SK-N-SH (cell line): Measurements from ENCODE around the gene C1QTNF9. TPM values are rescaled to one million over a fixed set of nuclear protein-coding genes. Genes with fewer than 3 reads are reported as not detected.

Experiments used
- CTCF ChIA-PET: fragments of 300-600, 350-600 bp; formaldehyde crosslinking; extraction: SDS; loops from one replicate; lab custom pipeline; 2021; lab: Yijun Ruan, JAX
- POLR2A ChIA-PET: fragments of 350-600 bp; sonication (Branson Sonifier 250); formaldehyde crosslinking; extraction: SDS; loops from one replicate; lab custom pipeline; 2020; ENCODE audit warnings: antibody characterized with exemption, inconsistent platforms; lab: Yijun Ruan, JAX
- DNase-seq: peaks from one replicate; pipeline ENCODE4 v3.0.0; 2012
- H2AFZ ChIP-seq: fragments of 200-600 bp; sonication (generic); 2 replicates; pipeline ENCODE4 v1.8.1; 2016; ENCODE audit warnings: antibody characterized with exemption, mild to moderate bottlenecking, low read depth
- H3F3A ChIP-seq: fragments of 200-600 bp; sonication (generic); replicated peaks from 2 replicates; pipeline ENCODE3; 2016; ENCODE audit warnings: antibody characterized with exemption, mild to moderate bottlenecking; ENCODE audit not compliant: insufficient read depth
- H3K27ac ChIP-seq, 2 experiments: fragments of 200-500 bp in 1 of 2; fragments of 200-600 bp in 1 of 2; sonication (Bioruptor generic) in 1 of 2; sonication (generic), shearing (Covaris generic) in 1 of 2; 2 replicates each; pipeline versions ENCODE4 v1.5.1 to v1.6.1; 2014 to 2016; ENCODE audit warnings: low read depth in 2 of 2, inconsistent platforms in 1 of 2, low read length in 1 of 2, mild to moderate bottlenecking in 1 of 2, mixed read lengths in 1 of 2
- H3K27me3 ChIP-seq: fragments of 200-600 bp; sonication (generic), shearing (Covaris generic); 2 replicates; pipeline ENCODE4 v1.6.1; 2016; ENCODE audit warnings: mixed run types; ENCODE audit not compliant: insufficient read depth
- H3K36me3 ChIP-seq, 2 experiments: fragments of 200-500 bp in 1 of 2; fragments of 200-600 bp in 1 of 2; sonication (Bioruptor generic) in 1 of 2; sonication (generic) in 1 of 2; replicated peaks in 1 of 2; 2 replicates each; pipeline versions ENCODE3 to v1.5.1; 2014 to 2016; ENCODE audit warnings: low read length in 1 of 2, mild to moderate bottlenecking in 1 of 2; ENCODE audit not compliant: insufficient read depth in 2 of 2, control insufficient read depth in 1 of 2
- H3K4me1 ChIP-seq, 2 experiments: fragments of 200-500 bp in 1 of 2; fragments of 200-600 bp in 1 of 2; sonication (Bioruptor generic) in 1 of 2; sonication (generic), shearing (Covaris generic) in 1 of 2; 2 replicates each; pipeline versions ENCODE4 v1.5.1 to v1.6.1; 2014 to 2016; ENCODE audit warnings: low read depth in 1 of 2, low read length in 1 of 2, mixed run types in 1 of 2; ENCODE audit not compliant: insufficient read depth in 2 of 2, control insufficient read depth in 1 of 2
- H3K4me2 ChIP-seq: fragments of 200-600 bp; sonication (generic), shearing (Covaris generic); 2 replicates; pipeline ENCODE4 v1.6.1; 2017; ENCODE audit warnings: mixed run types
- H3K4me3 ChIP-seq, 2 experiments: fragments of 200-500 bp in 1 of 2; fragments of 200-600 bp in 1 of 2; sonication (Bioruptor generic) in 1 of 2; sonication (generic), shearing (Covaris generic) in 1 of 2; 2 replicates each; pipeline versions ENCODE4 v1.5.1 to v1.8.1; 2014 to 2016; ENCODE audit warnings: low read depth in 2 of 2, inconsistent platforms in 1 of 2, low read length in 1 of 2, mild to moderate bottlenecking in 1 of 2, mixed read lengths in 1 of 2, moderate library complexity in 1 of 2
- H3K79me2 ChIP-seq: fragments of 200-600 bp; sonication (generic); 2 replicates; pipeline ENCODE4 v1.8.1; 2017; ENCODE audit warnings: mild to moderate bottlenecking; ENCODE audit not compliant: insufficient read depth
- H3K9ac ChIP-seq: fragments of 200-600 bp; sonication (generic); 2 replicates; pipeline ENCODE4 v1.6.1; 2017; ENCODE audit warnings: mixed run types
- H3K9me2 ChIP-seq: fragments of 200-600 bp; sonication (generic); 2 replicates; pipeline ENCODE4 v1.6.1; 2017; ENCODE audit warnings: mixed run types
- H3K9me3 ChIP-seq: fragments of 200-600 bp; sonication (generic); 2 replicates; pipeline ENCODE4 v1.6.1; 2017; ENCODE audit warnings: mixed run types, mild to moderate bottlenecking, moderate library complexity
- H4K20me1 ChIP-seq: fragments of 200-600 bp; sonication (generic); 2 replicates; pipeline ENCODE4 v1.6.1; 2017; ENCODE audit warnings: mild to moderate bottlenecking, mixed run types; ENCODE audit not compliant: insufficient read depth
- EP300 ChIP-seq, 2 experiments: IDR thresholded peaks; 2 replicates each; pipeline versions ENCODE4 v1.4.0 to v1.6.1; 2012; ENCODE audit warnings: borderline replicate concordance in 1 of 2, low read depth in 1 of 2, low read length in 1 of 2
- GABPA ChIP-seq: IDR thresholded peaks from 2 replicates; pipeline ENCODE4 v1.4.0; 2012; ENCODE audit warnings: low read depth, mild to moderate bottlenecking
- MAX ChIP-seq: IDR thresholded peaks from 2 replicates; pipeline ENCODE4 v1.4.0; 2012; ENCODE audit warnings: low read depth
- MXI1 ChIP-seq: IDR thresholded peaks from 2 replicates; pipeline ENCODE4 v1.6.1; 2012; ENCODE audit warnings: mild to moderate bottlenecking, low read depth, low read length, improper control_type of control experiment
- POLR2AphosphoS5 ChIP-seq: IDR thresholded peaks from 2 replicates; pipeline ENCODE4 v1.6.1; 2012; ENCODE audit warnings: low read depth, low read length
- RCOR1 ChIP-seq: fragments of 150-350 bp; IDR thresholded peaks from 2 replicates; pipeline ENCODE4 v1.6.1; 2017; ENCODE audit warnings: antibody characterized with exemption, low read length
- RFX5 ChIP-seq: IDR thresholded peaks from 2 replicates; pipeline ENCODE4 v1.6.1; 2012; ENCODE audit warnings: mild to moderate bottlenecking, improper control_type of control experiment, low read length
- RXRA ChIP-seq: IDR thresholded peaks from 2 replicates; pipeline ENCODE4 v1.4.0; 2012; ENCODE audit warnings: low read depth, mild to moderate bottlenecking, borderline replicate concordance
- SIN3A ChIP-seq: IDR thresholded peaks from 2 replicates; pipeline ENCODE4 v1.6.1; 2012; ENCODE audit warnings: low read depth, mild to moderate bottlenecking, low read length, moderate library complexity, borderline replicate concordance
- TAF1 ChIP-seq: IDR thresholded peaks from 2 replicates; pipeline ENCODE4 v1.6.1; 2012; ENCODE audit warnings: low read depth, mild to moderate bottlenecking, low read length, moderate library complexity, borderline replicate concordance
- TEAD4 ChIP-seq: IDR thresholded peaks from 2 replicates; pipeline ENCODE4 v1.4.0; 2012; ENCODE audit warnings: mild to moderate bottlenecking, borderline replicate concordance; ENCODE audit not compliant: insufficient read depth
- WGBS: methylation state at CpG from one replicate; pipeline ENCODE4 v1.1.6; 2017; ENCODE audit warnings: low lambda C conversion rate; 5-methylcytosine and 5-hydroxymethylcytosine counted together
- polyA plus RNA-seq, 3 experiments: library from polyadenylated mRNA; depleted of rRNA; stranded (reverse); fragments of >200 nt; gene quantifications; 2 replicates each; pipeline ENCODE4 v1.2.3, GENCODE V29; 2012
- TF ChIP-seq, protein P1 (sequence below): fragments of 150-350 bp; IDR thresholded peaks from 2 replicates; pipeline ENCODE4 v1.6.1; 2017; ENCODE audit warnings: antibody characterized with exemption, low read length, low read depth, borderline replicate concordance
- TF ChIP-seq, protein P2 (sequence below): IDR thresholded peaks from 2 replicates; pipeline ENCODE4 v1.4.0; 2012; ENCODE audit warnings: low read depth, borderline replicate concordance

Gene C1QTNF9
- polyA plus RNA-seq, 1 of the 3 experiments (the other 2 are of a cell fraction), result not detected

GRCh38 chr13:24276306-24276705 is 33.1 kb upstream of the C1QTNF9 start:
- H2AFZ ChIP-seq, result no peak overlapping the region
- H3K4me1 ChIP-seq, result peaks cover 6 to 16% of the 10 kb centered on the region in 2 experiments
- WGBS, result 98% methylated on average over 2 of the region's 2 CpGs
- no peak overlapping the region for H3K4me3 ChIP-seq
- TF ChIP-seq, protein P1, sequence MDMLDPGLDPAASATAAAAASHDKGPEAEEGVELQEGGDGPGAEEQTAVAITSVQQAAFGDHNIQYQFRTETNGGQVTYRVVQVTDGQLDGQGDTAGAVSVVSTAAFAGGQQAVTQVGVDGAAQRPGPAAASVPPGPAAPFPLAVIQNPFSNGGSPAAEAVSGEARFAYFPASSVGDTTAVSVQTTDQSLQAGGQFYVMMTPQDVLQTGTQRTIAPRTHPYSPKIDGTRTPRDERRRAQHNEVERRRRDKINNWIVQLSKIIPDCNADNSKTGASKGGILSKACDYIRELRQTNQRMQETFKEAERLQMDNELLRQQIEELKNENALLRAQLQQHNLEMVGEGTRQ, result no peak
- TF ChIP-seq TEAD4 (no peak), RCOR1 (no peak), RXRA (no peak), SIN3A (no peak), POLR2AphosphoS5 (no peak), EP300 (IDR thresholded peaks at IDR 0.05; ENCODE audit: borderline replicate concordance in 1 of 2, low read depth in 1 of 2, low read length in 1 of 2) (no peak), MAX (no peak), RFX5 (no peak)
- TF ChIP-seq, protein P2, sequence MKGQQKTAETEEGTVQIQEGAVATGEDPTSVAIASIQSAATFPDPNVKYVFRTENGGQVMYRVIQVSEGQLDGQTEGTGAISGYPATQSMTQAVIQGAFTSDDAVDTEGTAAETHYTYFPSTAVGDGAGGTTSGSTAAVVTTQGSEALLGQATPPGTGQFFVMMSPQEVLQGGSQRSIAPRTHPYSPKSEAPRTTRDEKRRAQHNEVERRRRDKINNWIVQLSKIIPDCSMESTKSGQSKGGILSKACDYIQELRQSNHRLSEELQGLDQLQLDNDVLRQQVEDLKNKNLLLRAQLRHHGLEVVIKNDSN, result no peak
- no peaks in the 10 kb centered on the region for H3K79me2 ChIP-seq
- H3F3A ChIP-seq, result no peaks in the 10 kb centered on the region
- no peaks in the 10 kb centered on the region for H3K27me3 ChIP-seq
- H3K4me2 ChIP-seq, result no peak overlapping the region
- ChIA-PET POLR2A (no interaction called here), CTCF (no interaction called here)
- no peaks in the 10 kb centered on the region for H3K36me3 ChIP-seq
- H3K9ac ChIP-seq, result no peak overlapping the region
- H3K27ac ChIP-seq, result no peak overlapping the region
- H4K20me1 ChIP-seq, result no peaks in the 10 kb centered on the region
- H3K9me2 ChIP-seq, result no peaks in the 10 kb centered on the region
- H3K9me3 ChIP-seq, result no peaks in the 10 kb centered on the region
- DNase-seq, result no peak

DNA sequence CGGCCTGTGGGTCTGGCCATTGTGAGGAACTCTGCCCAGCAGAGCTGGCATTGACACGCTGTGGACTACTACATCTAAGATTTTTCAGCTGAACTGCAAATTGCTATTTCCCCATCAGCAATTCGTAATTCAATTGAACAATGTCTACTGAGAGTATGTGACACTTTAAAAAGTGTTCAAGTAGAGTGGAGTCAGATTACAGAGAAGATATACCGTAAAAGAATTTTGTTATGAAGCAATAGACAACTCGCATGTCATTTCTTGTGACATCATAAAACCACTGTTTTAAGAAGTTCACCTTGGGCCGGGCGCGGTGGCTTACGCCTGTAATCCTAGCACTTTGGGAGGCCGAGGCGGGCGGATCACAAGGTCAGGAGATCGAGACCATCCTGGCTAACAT is 32.5 kb upstream of the C1QTNF9 start:
- Histone ChIP-seq H3K9ac (no peak overlapping the region), H3K27ac (no peak overlapping the region), H3K4me3 (no peak overlapping the region), H3K36me3 (no peaks in the 10 kb centered on the region), H3K27me3 (no peaks in the 10 kb centered on the region), H3K9me3 (no peaks in the 10 kb centered on the region), H4K20me1 (no peaks in the 10 kb centered on the region), H2AFZ (no peak overlapping the region), H3K4me2 (no peak overlapping the region), H3K79me2 (no peaks in the 10 kb centered on the region), H3K9me2 (no peaks in the 10 kb centered on the region), H3F3A (no peaks in the 10 kb centered on the region), H3K4me1 (peaks cover 6 to 18% of the 10 kb centered on the region in 2 experiments; a peak in 3 of 4 replicates)
- DNase-seq, result no peak
- POLR2A ChIA-PET, result no interaction called here
- no peak for TF ChIP-seq POLR2AphosphoS5
- TF ChIP-seq RXRA, result no peak
- TF ChIP-seq MXI1, result no peak
- no peak for TF ChIP-seq GABPA
- no peak for TF ChIP-seq TAF1
- no peak for TF ChIP-seq SIN3A
- CTCF ChIA-PET, result no interaction called here
- 95% methylated on average over 13 of the region's 13 CpGs for whole genome bisulfite sequencing
